HEK293T (cell line): ENCODE data around the gene SDS.

ENCODE experiments used
- CTCF ChIA-PET: fragments of 350-600 bp; formaldehyde crosslinking; extraction: SDS; loops from one replicate; lab custom pipeline; 2021; ENCODE audit warnings: antibody characterized with exemption, inconsistent platforms; lab: Yijun Ruan, JAX
- POLR2A ChIA-PET: fragments of 350-600 bp; formaldehyde crosslinking; extraction: SDS; loops from one replicate; lab custom pipeline; 2020; ENCODE audit warnings: antibody characterized with exemption, inconsistent platforms; lab: Yijun Ruan, JAX
- DNase-seq: peaks from one replicate; pipeline ENCODE4 v3.0.0; 2012; ENCODE audit warnings: mixed read lengths; ENCODE audit errors: extremely low spot score
- ARNT ChIP-seq: fragments of 450-650 bp; IDR thresholded peaks from 2 replicates; pipeline ENCODE4 v1.6.1; 2017; ENCODE audit warnings: mild to moderate bottlenecking
- BHLHE40 ChIP-seq: fragments of 450-650 bp; IDR thresholded peaks from 2 replicates; pipeline ENCODE4 v1.6.1; 2016; ENCODE audit warnings: mild to moderate bottlenecking, moderate library complexity, borderline replicate concordance
- CTBP1 ChIP-seq: fragments of 450-650 bp; IDR thresholded peaks from 2 replicates; pipeline ENCODE4 v1.6.1; 2016; ENCODE audit warnings: borderline replicate concordance
- ELF4 ChIP-seq: fragments of 450-650 bp; IDR thresholded peaks from 2 replicates; pipeline ENCODE4 v1.6.1; 2017; ENCODE audit warnings: antibody characterized with exemption
- FOXA1 ChIP-seq: fragments of 450-650 bp; IDR thresholded peaks from 2 replicates; pipeline ENCODE4 v1.6.1; 2016; ENCODE audit warnings: mild to moderate bottlenecking
- FOXK2 ChIP-seq: fragments of 450-650 bp; IDR thresholded peaks from 2 replicates; pipeline ENCODE4 v1.6.1; 2016; ENCODE audit warnings: mild to moderate bottlenecking
- FOXM1 ChIP-seq: fragments of 450-650 bp; IDR thresholded peaks from 2 replicates; pipeline ENCODE4 v1.6.1; 2017; ENCODE audit warnings: mild to moderate bottlenecking, borderline replicate concordance
- HDGF ChIP-seq: fragments of 450-650 bp; IDR thresholded peaks from 2 replicates; pipeline ENCODE4 v1.6.1; 2017; ENCODE audit warnings: antibody characterized with exemption, borderline replicate concordance
- L3MBTL2 ChIP-seq: fragments of 450-650 bp; conservative IDR thresholded peaks from 2 replicates; pipeline ENCODE4 v1.6.1; 2016; ENCODE audit warnings: mild to moderate bottlenecking
- LEF1 ChIP-seq: fragments of 450-650 bp; IDR thresholded peaks from 2 replicates; pipeline ENCODE4 v1.6.1; 2017; ENCODE audit warnings: mild to moderate bottlenecking, borderline replicate concordance
- NFRKB ChIP-seq: fragments of 450-650 bp; IDR thresholded peaks from 2 replicates; pipeline ENCODE4 v1.6.1; 2016; ENCODE audit warnings: mild to moderate bottlenecking, moderate library complexity
- SP1 ChIP-seq: fragments of 450-650 bp; IDR thresholded peaks from 2 replicates; pipeline ENCODE4 v1.6.1; 2017
- SUZ12 ChIP-seq: fragments of 450-650 bp; IDR thresholded peaks from 2 replicates; pipeline ENCODE4 v1.6.1; 2016; ENCODE audit warnings: mild to moderate bottlenecking
- TARDBP ChIP-seq: fragments of 450-650 bp; IDR thresholded peaks from 2 replicates; pipeline ENCODE4 v1.6.1; 2016
- ZNF384 ChIP-seq: fragments of 450-650 bp; IDR thresholded peaks from 2 replicates; pipeline ENCODE4 v1.6.1; 2016
- TF ChIP-seq, protein P1 (sequence below): fragments of 450-650 bp; IDR thresholded peaks from 2 replicates; pipeline ENCODE4 v1.6.1; 2016

The SDS gene

DNA sequence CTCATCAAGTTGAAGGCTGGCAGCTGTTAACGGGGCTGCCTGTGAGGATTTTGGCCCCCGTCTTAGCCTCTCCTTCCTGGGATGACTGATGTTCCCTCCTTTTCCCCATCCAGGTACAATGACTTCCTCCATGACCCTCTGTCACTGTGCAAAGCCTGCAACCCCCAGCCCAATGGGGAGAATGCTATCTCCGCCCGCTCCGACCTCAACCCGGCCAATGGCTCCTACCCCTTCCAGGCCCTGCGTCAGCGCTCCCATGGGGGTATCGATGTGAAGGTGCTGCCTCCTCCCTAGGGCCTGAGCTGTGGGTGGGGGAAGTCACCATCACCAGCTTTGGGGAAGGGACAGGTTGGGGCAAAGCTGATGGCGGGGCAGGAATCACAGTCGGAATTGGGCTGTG lies 16.1 kb downstream of the SDS start:
- ChIA-PET POLR2A (no interaction called here), CTCF (no interaction called here)
- DNase-seq, result no peak
- no peak for TF ChIP-seq CTBP1
- no peak for TF ChIP-seq ARNT
- TF ChIP-seq SP1, result no peak
- no peak for TF ChIP-seq SUZ12
- no peak for TF ChIP-seq FOXK2
- no peak for TF ChIP-seq FOXM1
- TF ChIP-seq FOXA1, result no peak
- TF ChIP-seq BHLHE40, result no peak
- no peak for TF ChIP-seq L3MBTL2
- no peak for TF ChIP-seq ZNF384
- TF ChIP-seq ELF4, result no peak
- no peak for TF ChIP-seq HDGF

DNA sequence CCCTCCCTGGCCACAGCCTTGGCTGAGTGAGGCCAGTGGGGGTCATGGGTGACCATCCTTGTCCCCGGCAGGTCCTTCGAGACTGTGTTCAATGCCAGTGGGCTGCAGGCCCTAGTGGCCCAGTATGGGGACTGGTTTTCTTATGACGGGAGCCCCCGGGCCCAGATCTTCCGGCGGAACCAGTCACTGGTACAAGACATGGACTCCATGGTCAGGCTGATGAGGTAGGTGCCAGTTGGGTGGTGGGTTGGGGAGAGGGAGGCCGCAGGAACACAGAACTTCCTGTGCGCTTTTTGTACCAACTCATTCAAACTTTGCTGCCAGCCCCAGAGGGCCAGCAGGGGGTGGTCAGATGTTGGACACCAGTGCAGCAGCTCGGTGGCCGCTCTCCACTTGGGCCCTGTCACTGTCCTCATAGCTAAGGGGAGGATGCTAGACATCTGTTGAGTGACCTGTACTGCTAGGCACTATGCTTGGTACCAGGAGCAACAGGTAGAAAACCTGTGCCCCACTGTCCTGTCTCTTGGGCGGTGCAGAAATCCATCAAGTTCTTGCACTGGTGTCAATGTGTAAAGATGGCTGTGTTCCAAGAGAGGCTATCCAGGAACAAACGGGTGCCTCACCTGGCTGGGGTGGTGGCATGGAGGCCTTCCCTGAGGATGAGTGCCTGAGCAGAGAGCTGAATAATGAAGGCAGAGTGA lies 16.7 kb downstream of the SDS start:
- ChIA-PET POLR2A (no interaction called here), CTCF (no interaction called here)
- DNase-seq, result no peak
- TF ChIP-seq FOXA1 (no peak), TARDBP (no peak), SUZ12 (no peak), SP1 (no peak), FOXM1 (no peak), L3MBTL2 (no peak), ARNT (no peak), CTBP1 (no peak), LEF1 (no peak)

DNA sequence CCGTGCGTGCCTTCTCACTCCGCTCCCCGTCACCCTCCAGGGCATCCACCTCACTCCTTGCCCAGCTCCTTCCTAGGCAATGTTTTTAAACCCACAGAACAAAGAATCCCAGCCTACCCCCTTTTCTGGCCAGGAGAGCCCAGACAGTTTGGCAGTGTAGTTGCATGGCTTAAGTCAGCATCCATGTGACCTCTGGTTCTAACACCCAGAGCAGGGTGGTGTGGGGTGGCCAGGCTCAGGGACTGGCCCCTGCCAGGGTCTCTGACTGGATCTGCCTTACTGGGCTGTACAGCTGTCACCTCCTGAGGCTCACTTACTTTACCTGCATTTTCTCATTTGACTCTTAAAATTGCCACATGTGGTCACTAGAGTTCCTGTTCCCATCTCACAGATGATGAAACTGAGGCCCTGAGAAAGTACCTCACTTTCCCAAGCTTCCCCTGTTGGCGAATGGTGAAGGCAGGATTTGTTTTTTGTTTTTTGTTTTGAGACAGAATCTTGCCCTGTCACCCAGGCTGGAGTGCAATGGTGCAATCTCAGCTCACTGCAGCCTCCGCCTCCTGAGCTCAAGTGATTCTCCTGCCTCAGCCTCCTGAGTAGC lies 18.3 kb downstream of the SDS start:
- POLR2A ChIA-PET, result no interaction called here
- CTCF ChIA-PET, result no interaction called here
- no peak for TF ChIP-seq ELF4
- TF ChIP-seq HDGF, result no peak
- TF ChIP-seq L3MBTL2, result no peak
- no peak for TF ChIP-seq ZNF384
- no peak for TF ChIP-seq TARDBP
- no peak for TF ChIP-seq FOXM1
- TF ChIP-seq FOXA1, result no peak
- TF ChIP-seq FOXK2, result no peak
- TF ChIP-seq NFRKB, result no peak
- no peak for TF ChIP-seq ARNT
- no peak for DNase-seq

DNA sequence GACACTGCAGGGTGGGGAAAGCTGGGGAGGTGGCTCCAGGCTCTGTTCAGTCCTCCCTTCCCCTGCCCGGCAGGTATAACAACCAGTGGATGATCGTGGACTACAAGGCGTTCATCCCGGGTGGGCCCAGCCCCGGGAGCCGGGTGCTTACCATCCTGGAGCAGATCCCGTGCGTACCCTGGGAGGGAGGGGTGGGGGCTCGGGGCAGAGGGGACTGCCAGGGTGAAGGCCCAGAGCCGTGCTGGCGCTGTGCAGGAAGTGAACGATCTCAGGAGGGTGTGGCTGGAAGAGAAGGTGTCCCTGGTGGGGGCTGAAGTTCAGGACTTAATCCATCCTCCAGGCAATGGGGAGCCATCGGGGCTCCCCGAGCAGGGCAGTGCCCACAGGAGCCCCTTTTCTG lies 18.9 kb downstream of the SDS start:
- ChIA-PET POLR2A (no interaction called here), CTCF (no interaction called here)
- TF ChIP-seq LEF1 (no peak), ZNF384 (no peak), ELF4 (no peak), FOXM1 (no peak), SP1 (no peak), SUZ12 (no peak), L3MBTL2 (no peak), CTBP1 (no peak), FOXA1 (no peak), HDGF (no peak), ARNT (no peak), NFRKB (no peak), TARDBP (no peak), FOXK2 (no peak), BHLHE40 (no peak)
- TF ChIP-seq, protein P1, sequence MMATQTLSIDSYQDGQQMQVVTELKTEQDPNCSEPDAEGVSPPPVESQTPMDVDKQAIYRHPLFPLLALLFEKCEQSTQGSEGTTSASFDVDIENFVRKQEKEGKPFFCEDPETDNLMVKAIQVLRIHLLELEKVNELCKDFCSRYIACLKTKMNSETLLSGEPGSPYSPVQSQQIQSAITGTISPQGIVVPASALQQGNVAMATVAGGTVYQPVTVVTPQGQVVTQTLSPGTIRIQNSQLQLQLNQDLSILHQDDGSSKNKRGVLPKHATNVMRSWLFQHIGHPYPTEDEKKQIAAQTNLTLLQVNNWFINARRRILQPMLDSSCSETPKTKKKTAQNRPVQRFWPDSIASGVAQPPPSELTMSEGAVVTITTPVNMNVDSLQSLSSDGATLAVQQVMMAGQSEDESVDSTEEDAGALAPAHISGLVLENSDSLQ, result no peak
- no peak for DNase-seq

DNA sequence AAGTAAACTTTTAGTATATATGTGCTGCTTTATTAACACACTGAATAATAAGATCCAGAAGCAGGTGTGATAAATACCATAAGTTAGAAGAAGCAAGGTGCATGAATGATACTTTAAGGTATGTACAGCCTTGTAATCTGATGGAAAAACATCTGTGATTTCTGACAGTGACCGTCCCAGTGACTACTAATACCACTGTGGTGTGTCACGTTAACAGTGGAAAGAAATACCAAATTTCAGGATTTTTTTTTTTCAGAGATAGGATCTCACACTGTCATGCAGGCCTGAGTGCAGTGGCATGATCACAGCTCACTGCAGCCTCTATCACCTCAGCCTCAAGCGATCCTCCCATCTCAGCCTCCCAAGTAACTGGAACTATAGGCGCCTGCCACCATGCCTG lies 21.5 kb downstream of the SDS start:
- CTCF ChIA-PET, result no interaction called here
- POLR2A ChIA-PET, result no interaction called here
- no peak for TF ChIP-seq FOXK2
- TF ChIP-seq L3MBTL2, result no peak
- TF ChIP-seq SUZ12, result no peak
- no peak for TF ChIP-seq ARNT
- TF ChIP-seq, protein P1, result no peak
- TF ChIP-seq LEF1, result no peak
- TF ChIP-seq TARDBP, result no peak
- TF ChIP-seq ELF4, result no peak
- no peak for DNase-seq

DNA sequence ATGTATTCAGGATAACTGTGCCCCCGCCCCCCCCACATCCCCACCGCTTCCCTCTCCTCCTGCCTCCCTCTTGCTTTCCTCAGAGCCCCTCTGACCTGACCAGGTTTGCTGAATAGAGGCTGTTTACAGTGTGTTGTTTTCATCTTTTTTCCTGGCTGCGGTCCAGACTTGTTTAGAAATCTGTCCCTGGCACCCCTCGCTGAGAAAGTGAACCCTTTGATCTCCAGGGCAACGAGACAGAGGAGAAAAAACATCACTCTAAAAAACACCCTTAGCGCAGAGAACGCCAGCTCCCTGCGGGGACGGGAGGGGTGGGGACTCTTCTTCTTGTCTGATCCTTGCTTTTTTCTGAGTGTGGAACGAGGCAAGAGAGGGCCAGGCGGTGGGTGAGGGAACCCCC lies 22.5 kb downstream of the SDS start:
- TF ChIP-seq CTBP1 (no peak), FOXK2 (no peak), SUZ12 (no peak), ELF4 (no peak), NFRKB (no peak), LEF1 (no peak), TARDBP (no peak), L3MBTL2 (no peak), BHLHE40 (no peak), ZNF384 (no peak), FOXM1 (no peak), FOXA1 (no peak), HDGF (no peak), SP1 (no peak), ARNT (no peak)
- TF ChIP-seq, protein P1, result no peak
- ChIA-PET POLR2A (no interaction called here), CTCF (interaction anchor here (1.2 kb wide), 1 partner anchor 44 kb away, joined by 3 read pairs; no protein-coding TSS in a partner anchor)
- no peak for DNase-seq
